NOMO-1 treated with dmso at 0.1 percent for 144 hours (cell line): ENCODE data around the gene PGM2L1.
"Not testable (repeated sequence)": the region's sequence is repeated elsewhere in the genome, so short reads cannot be mapped to it uniquely, and the experiment has no call there.

ENCODE experiments used
- DNase-seq: peaks from one replicate; lab custom pipeline; 2025; ENCODE audit not compliant: unreplicated experiment; lab: John Stamatoyannopoulos, UW

PGM2L1 gene

DNA sequence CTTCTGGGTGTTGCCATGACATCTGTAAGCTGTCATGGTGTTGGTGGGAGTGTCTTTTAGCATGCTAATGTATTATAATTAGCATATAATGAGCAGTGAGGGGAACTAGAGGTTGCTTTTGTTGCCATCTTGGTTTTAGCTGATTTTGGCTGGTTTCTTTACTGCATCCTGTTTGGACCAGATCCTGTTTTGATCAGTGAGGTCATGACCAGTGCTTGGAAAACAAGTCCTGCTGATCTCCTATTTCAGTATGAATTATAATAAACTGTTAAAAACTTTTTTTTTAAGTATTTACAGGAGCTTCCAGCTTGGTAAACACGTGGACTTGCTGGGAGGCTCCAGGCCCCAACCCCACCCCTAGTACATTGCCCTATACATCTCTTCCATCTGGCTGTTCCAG is 56.3 kb downstream of the PGM2L1 start:
- DNase-seq = no peak

DNA sequence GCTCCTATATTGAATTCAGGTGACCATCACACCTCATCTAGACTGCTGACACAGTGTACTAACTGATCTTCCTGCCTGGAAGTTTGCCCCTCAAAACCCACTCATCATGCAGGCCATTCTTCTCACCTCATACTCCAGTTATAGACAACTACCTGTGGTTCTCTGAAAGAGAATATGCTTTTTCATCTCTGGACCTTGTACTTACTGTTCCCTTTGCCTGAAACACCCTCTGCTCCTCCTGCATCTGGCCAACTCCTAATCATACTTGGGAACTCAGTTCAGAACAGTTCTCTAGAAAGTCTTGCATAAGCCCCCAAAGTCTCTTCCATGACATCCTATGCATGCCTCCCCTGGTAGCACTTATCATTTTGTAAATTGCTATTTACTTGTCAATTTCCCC is 58.6 kb downstream of the PGM2L1 start:
- no peak for DNase-seq

DNA sequence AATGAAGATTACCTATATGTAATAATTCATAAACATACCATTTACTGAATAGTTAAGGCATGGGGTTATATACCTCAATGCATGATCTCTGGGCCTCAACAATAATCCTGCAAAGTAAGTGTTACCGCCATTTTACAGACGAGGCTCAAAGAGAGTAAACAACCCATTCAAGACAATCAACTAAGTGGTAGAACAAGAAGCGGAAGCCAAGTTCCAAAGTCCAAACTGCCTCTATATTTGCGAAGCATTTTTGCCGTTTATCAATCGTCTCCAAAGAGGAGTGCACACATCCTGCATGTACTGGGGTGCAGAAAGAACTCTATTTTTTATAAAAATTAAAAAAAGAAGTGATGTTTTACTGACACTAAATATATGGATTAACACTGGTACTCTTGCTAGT is 59.3 kb downstream of the PGM2L1 start:
- DNase-seq = no peak

DNA sequence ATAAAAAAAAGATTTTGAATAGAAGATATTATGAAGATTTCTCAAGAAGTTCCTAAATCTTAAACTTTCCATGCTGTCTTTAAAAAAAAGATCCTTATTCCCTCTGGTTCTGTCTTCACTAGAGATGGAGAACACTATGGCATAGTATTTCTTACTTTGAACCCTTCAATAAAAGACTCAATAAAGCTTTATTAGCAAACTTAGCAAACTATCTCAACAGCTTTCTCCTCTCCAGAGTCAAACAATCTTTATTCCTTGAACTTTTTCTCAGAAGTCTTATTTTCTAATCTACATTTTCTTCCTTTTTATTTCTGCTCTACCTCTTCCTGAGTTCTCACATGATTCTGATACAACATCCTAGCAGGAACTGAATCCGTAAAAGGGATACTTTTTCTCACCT is 65.0 kb downstream of the PGM2L1 start:
- DNase-seq = no peak

DNA sequence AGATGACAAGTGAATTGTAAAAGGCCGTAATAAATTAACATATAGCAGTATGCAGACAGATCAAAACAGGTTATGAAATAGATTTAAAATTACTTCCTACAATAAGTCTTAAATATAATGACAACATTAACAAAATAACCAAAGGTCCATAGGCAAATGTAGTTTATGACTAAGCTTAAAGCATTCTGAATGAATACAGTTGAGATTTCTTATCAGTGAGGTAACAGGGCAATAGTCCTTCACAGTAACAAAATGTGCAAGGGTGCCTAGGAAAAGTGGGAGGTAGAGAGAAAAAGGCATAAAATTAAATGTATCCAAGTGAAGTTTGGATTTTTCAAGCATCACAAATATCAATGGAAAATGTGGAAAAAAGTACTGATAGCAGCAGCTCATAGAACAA is 65.9 kb downstream of the PGM2L1 start:
- no peak for DNase-seq

DNA sequence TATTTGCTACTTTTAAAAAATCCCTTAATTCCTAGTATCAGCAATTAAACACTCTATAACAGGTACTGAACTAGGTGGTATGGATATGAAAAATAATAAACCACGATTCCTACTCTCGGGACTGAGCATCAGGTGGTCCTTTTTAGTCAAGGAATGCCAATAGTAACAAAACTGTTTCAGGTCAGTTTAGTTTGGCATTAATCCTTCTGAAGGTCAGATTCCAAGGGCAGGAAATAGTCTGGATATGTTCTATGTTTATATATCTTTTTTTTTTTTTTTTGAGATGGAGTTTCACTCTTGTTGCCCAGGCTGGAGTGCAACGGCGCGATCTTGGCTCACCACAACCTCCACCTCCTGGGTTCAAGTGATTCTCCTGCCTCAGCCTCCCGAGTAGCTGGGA is 67.2 kb downstream of the PGM2L1 start:
- DNase-seq = not testable (repeated sequence)

DNA sequence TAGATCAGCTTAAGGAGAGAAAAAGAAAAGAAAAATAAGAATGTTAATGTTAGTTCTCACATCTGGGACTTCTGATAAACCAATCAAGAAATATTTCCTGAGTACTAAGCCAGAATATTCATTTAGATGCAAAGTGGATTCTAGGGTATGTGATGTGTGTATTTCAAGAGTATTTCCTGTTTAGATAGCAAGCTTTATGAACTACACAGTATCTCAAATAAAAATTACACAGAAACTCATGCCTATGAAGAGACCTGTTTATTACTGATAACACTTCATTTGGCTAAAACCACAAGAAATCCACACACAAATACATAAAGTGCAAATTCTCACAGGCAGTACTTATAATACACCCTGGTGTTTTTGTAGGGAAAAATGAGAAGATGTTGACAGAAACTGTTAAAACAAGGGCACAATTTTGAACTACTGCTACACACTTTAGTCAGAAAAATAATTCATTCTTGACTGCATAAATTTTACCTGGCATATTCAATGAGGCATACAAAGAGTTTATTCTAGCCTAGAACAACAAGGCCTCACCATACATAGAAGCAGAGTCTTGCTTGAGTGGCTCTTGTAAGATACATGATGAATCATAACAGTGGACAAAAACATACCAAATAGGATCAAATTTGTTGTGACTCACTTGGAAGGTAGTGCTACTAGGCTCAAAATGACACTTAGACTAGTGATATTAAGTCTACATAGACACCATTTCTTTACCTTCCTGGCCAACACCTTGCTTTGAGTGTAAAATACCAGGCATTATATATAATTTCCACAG is 68.0 kb downstream of the PGM2L1 start:
- DNase-seq = no peak

DNA sequence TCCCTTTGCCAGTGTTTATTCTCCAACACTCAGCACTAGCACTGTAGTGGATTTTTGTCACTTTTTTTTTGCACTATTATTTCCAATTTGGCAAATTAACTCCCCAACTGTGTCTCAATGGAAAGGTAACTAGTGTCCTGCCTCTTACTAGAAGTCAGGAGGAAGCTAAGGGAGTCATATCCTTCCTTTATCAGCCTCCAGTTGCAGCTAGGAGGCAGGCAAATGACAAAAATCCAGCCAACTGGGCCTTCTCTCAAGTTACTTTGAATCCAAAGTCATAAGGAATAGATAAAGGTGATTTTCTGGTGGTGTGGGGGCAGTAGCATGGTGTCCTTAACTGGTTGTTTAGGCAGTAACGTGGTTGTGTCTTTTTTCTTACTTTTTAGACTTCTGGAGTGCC is 71.2 kb downstream of the PGM2L1 start:
- DNase-seq = no peak

DNA sequence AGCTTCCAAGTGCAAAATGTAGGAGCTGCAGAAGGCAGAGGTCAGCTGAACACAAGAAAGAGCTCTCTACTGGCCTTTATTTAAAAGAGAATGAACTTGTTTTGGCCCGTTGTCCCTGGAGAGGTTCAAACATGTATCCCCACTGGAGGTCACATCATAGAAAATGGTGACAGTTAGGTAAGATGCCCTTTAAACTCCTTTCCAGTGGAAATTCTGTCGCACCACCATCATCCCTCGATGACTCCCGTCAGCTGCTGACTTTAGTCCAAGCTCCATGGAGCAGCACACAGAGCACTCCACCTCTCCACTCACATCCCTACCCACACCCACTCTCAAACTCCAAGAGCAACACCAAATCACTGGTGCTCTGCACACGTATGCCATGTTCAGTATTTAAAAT is 71.6 kb downstream of the PGM2L1 start:
- no peak for DNase-seq

DNA sequence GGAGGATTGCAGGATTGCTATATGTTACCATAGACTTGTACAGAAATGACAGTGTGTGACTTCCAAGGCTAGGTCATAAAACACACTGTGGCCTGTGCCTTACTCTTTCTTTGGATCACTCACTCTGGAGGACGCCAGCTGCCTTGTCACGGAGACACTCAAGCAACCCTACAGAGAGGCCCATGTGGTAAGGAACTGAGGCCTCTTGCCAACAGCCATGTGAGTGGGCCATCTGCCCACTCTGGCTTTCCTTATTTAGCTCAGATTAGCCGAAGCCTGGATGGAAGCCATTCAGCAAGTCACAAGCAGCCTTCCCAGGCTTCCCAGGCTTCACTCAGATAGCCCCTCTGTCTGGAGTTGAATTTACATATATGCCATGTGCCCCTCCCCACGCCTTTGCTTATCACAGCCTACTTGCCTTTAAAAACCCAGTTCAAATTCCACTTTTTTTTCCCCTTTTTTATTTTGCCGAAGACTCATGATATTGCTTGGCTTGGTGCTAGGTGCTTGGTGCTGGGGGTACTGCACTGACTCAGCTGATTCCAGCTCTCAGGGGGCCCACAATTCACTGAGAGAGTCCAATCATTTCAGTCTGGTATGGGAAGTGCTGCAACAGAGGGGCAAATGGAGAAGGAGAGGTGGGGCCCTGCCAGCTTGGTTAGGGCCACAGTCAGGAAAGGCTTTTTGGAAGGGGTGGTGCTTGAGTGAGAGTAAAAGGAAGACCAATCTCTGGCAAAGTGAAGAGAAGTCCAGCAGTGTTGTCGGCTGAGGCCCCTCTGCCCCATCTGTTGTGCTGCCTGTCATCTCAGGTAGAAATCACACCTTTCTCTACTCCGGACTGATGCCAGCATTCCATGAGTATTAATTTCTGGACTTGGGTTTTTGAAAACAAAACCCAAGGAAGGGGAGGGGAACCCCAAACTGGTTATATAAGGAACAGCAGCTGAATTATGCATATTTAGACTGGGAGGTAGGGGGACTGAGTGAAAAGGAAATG is 72.3 kb downstream of the PGM2L1 start:
- no peak for DNase-seq

DNA sequence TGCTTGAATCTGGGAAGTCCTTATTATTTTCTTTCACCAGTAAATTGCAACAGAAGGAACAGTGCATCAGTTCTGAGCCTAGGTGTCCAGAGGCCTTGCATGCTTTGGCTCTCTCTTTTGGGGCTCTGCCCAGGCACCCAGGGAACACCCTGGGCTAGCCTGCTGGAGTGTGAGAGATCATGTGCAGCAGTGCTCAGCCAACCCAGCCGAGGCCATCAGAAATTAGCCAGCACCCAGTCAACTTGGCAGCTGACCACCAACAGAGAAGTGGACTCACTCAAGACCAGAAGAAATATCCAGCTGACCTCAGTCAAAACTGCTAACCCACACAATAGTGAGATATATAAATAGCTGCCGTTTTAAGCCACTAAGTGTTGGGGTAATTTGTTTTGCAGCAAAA is 75.6 kb downstream of the PGM2L1 start:
- DNase-seq = no peak

DNA sequence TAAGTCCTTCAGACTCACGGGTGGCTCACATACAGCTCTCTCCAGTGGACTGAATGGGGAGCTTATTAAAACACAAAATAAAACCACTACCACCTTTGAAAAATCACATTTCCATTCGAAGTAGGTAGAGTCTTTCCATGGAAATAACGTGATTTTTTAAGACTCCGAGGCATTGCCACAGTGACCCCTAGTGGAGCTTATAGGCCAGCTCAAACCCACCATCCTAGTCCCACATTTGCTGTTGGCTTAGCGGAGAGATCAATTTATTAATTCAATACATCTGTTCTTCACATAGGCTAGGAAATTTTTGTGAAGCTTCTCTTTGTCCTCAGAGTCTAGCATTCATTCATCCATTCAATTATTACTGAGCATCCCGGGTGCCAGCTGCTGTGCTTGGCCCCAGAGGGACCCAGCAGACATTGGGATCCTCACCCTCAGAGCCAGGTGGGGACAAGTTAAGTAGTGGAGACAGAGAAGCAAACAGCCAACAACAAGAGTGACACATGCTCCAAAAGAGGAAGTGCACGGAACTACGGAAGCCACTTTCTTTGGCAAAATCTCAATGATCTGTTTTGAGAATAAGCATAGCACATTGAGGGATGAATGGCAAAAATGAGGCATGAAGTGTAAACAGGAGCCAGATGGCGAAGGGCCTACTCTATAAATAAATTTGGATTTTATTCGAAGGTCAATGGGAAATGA is 76.6 kb downstream of the PGM2L1 start:
- peak; percentile 10 for DNase-seq

DNA sequence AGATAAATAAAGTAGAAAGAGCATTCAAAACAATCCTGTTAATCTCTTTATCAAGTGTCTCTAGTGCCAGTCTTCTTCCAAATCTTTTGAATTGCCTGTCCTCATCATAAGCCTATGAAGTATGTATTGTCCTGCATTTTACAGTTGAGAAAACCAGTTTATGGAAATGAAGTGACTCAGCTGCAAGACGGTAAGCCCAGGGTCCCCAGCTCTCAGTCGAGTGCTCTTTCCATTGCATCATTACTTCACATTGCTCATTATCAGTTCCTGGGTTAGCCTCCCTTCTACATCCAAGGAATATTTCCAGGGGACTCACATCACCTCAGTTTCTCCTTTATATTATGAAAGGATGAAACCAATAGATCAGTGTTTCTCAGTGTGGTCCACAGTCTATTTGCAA is 77.7 kb downstream of the PGM2L1 start:
- no peak for DNase-seq

DNA sequence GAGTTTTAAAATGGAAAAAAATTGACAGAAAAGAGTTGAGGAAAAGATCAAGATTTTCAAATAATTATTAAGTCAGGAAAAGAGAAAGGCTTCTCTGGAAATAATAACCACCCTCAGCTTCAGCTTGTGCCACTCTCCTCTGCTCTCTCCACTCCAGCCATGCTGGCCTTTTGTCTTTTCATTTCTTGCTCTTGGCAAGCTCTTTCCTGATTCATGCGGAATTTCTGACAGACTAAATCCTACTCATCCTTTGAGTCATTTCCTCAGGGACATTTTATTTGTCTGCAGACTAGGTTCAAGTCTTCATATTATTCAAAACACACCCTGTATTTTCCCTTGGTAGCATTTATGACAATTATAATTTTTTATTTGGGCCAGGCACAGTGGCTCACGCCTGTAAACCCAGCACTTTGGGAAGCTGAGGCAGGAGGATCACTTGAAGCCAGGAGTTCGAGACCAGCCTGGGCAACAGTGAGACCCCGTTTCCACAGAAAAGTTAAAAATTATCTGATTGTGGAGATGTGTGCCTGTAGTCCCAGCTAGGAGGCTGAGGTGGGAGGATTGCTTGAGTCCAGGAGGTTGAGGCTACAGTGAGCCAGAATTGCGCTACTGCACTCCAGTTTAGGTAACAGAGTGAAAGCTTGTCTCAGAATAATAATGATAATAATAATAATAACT is 79.0 kb downstream of the PGM2L1 start:
- no peak for DNase-seq

DNA sequence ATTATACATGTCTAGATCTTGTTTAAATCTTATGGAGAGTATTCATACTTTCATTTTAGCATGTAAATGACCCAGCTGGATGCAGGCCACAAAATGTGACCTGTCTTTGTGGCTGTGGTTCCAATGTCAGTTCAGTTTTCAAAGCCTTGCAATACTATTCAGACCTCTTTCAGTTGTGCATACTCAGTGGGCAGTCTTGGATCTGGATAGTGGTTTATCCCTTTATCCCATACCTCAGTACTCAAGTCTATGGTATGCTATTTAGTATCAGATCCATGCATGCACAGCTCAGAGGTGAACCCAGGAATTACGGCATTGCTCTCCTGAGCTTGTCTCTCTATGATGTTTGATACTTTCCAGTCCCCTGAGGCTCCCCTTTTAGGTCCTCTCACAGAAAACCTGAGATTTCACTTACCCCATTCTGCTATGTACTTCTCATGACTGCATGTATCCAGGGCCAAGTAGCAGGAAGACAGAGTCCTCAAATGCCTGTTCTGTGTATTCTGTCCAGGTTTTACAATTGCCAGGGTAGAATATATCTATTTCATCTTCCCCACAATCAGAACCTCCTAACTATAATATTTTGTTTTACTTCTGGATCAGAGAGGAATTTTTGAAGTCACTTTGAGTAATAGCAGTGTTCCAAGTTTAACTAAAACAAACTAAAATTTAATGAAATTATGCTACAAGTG is 79.8 kb downstream of the PGM2L1 start:
- no peak for DNase-seq

DNA sequence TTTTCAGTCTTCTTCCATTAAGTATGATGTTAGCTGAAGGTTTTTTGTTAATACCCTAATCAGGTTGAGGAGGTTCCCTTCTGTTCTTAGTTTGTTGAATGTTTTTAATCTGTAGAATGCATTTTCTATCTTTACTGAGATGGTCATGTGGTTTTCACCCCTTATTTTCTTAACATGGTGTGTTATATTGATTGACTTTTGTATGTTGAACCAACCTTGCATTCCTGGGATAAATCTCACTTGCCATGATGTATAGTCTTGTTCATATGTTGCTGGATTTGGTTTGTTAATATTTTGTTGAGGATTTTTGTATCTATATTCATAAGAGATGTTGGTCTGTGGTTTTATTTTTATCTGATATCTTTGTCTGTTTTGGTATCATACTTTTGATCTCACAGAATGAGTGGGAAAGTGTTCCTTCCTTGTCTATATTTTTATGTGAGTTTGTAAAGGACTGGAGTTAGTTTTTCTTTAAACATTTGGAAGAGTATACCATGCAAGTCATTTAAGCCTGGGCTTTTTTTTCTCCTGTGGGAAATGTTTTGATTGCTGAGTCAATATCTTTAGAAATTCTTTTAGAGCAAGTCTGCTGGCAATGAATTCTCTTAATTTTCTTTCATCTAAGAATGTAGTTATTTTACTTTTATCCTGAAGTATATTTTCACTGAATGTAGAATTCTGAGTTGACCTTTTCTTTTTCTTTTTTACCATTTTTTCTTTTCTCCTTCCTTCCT is 81.3 kb downstream of the PGM2L1 start:
- DNase-seq = no peak

DNA sequence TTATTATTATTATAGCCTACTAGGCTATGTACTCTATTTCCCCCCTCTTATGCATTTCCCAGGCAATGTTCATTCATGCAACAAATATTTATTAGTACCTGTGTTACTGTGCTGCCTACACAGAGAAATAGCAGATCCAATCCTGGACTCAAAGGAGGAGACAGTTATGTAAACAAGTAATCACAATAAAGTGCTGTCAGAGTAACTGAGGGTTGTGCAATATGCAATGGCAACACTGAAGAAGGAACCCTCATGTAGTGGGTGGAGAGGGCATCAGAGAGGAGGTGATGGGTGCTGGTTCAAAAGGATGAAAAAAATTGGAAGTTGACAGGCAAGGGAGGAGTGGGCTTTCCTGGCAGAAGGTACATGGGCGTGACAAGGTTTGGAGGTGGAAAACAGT is 85.9 kb downstream of the PGM2L1 start:
- no peak for DNase-seq

DNA sequence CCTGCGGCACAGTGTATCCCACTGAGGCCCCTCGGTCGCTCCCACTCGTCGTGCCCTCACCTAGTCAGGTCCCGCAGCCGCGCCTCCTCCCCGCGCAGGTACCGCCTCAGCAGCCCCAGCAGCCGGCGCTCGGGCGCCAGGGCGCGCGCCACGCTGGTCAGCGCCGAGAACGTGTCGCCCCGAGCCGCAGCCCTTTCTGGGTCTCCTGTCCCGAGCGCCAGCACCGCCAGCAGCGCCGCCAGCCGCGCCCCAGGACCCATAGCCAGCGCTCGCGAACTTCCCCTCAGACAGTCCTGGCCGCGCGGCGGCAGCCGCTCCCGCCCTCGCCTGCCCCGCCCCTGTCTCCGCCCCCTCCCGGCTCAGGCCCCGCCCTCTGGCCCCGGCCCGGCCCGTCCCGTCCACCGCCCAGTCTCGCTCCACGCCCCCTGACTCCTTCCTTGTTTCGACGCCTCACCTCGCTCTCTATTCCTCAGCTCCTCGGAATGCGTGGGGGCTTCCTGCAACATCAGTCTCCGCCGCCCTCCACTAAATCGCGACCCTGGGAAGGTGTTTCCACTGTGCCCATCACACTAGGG is 86.8 kb downstream of the PGM2L1 start, which contains the start of gene P4HA3:
TSS of gene P4HA3 (minus strand) at position 289 of the 575 bp plus-strand sequence. CDS start at position 260, 29 bp downstream.
- DNase-seq = peak; percentile 46

DNA sequence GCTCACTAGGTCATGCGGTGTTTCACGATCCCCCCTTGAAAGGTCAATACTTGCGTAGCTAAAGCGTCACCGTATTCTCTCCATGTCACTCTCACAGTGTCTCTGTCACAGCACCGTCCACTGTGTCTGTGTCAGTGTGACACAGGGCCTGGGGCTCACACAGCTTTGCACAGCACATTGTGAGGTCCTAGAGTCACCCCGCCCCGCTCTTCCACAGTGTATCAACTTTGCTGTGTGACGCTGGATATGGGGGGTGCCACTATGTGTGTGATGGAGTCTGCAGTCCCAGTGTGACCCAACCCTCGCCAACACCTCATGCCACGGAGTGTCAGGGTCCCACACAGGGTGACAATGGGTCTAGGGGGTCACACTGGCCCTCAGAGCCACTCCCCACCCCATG is 87.4 kb downstream of the PGM2L1 start:
- DNase-seq = no peak
